ENCODE results near the gene KLHL30. TPM values are rescaled to one million over a fixed set of nuclear protein-coding genes. Genes with fewer than 3 reads are reported as not detected.
A peak's percentile ranks its signal among the peaks of the same experiment; 100 is the strongest.

Gene KLHL30
- total and polyA plus RNA-seq, 2 donors (not counting 1 experiment from before 2014, with no cell fraction given), result 1.2 to 1.6 TPM

- H3K4me3 ChIP-seq (replicated peaks in 1 of 4; ENCODE audit: control extremely low read depth in 1 of 4, insufficient read depth in 1 of 4, low read depth in 3 of 4, low read length in 4 of 4), result no peak overlapping the region
- peak in 1 of 2 donors; percentile 20 for DNase-seq (ENCODE audit: low read depth in 2 of 2)
- H3K27ac ChIP-seq (ENCODE audit: insufficient read depth, low read length), result no peak overlapping the region
- H3K36me3 ChIP-seq (ENCODE audit: control insufficient read depth, insufficient read depth, low read length), result no peaks in the 10 kb centered on the region
- no peaks in the 10 kb centered on the region for H3K79me2 ChIP-seq (ENCODE audit: control insufficient read depth, insufficient read depth, low read length)
- no peaks in the 10 kb centered on the region for H3K9me3 ChIP-seq (ENCODE audit: control insufficient read depth, insufficient read depth, low read depth, low read length)
- TF ChIP-seq EZH2 (IDR thresholded peaks at IDR 0.05; ENCODE audit: low read length, missing control alignments), result no peak
- TF ChIP-seq CTCF (conservative IDR thresholded peaks at IDR 0.05 in 1 of 2, IDR thresholded peaks at IDR 0.05 in 1 of 2; ENCODE audit: low read depth in 1 of 2, low read length in 2 of 2), result no peak
- H3K27me3 ChIP-seq (ENCODE audit: control insufficient read depth, insufficient read depth, low read length), result peaks cover 9% of the 10 kb centered on the region
- no peaks in the 10 kb centered on the region for H4K20me1 ChIP-seq (ENCODE audit: control insufficient read depth, extremely low read depth, insufficient read depth, low read length)
- no peak overlapping the region for H3K4me2 ChIP-seq (ENCODE audit: extremely low read depth, insufficient read depth, low read length)
- H3K4me1 ChIP-seq (ENCODE audit: control insufficient read depth, extremely low read depth, insufficient read depth, low read length), result no peaks in the 10 kb centered on the region
- H2AFZ ChIP-seq (ENCODE audit: low read length), result no peak overlapping the region
- H3K9ac ChIP-seq (ENCODE audit: insufficient read depth, low read length), result no peak overlapping the region
Observed at GRCh38 chr2:238117199-238118154, 21.0 kb upstream of the KLHL30 start.

GRCh38 chr2:238119756-238120462, 18.6 kb upstream of the KLHL30 start:
- Histone ChIP-seq H3K9ac (ENCODE audit: insufficient read depth, low read length) (no peak overlapping the region), H3K9me3 (ENCODE audit: control insufficient read depth, insufficient read depth, low read depth, low read length) (no peaks in the 10 kb centered on the region), H3K27ac (ENCODE audit: insufficient read depth, low read length) (no peak overlapping the region), H3K79me2 (ENCODE audit: control insufficient read depth, insufficient read depth, low read length) (no peaks in the 10 kb centered on the region), H3K36me3 (ENCODE audit: control insufficient read depth, insufficient read depth, low read length) (no peaks in the 10 kb centered on the region), H4K20me1 (ENCODE audit: control insufficient read depth, extremely low read depth, insufficient read depth, low read length) (no peaks in the 10 kb centered on the region), H2AFZ (ENCODE audit: low read length) (no peak overlapping the region), H3K4me2 (ENCODE audit: extremely low read depth, insufficient read depth, low read length) (no peak overlapping the region), H3K27me3 (ENCODE audit: control insufficient read depth, insufficient read depth, low read length) (peaks cover 9% of the 10 kb centered on the region), H3K4me1 (ENCODE audit: control insufficient read depth, extremely low read depth, insufficient read depth, low read length) (no peaks in the 10 kb centered on the region), H3K4me3 (replicated peaks in 1 of 4; ENCODE audit: control extremely low read depth in 1 of 4, insufficient read depth in 1 of 4, low read depth in 3 of 4, low read length in 4 of 4) (no peak overlapping the region)
- TF ChIP-seq EZH2 (IDR thresholded peaks at IDR 0.05; ENCODE audit: low read length, missing control alignments) (no peak), CTCF (conservative IDR thresholded peaks at IDR 0.05 in 1 of 2, IDR thresholded peaks at IDR 0.05 in 1 of 2; ENCODE audit: low read depth in 1 of 2, low read length in 2 of 2) (no peak)
- no peak for DNase-seq (ENCODE audit: low read depth in 2 of 2)
